HG02981 (cell line): ENCODE data around the gene OPN1LW.
"Not testable (repeated sequence)": the region's sequence is repeated elsewhere in the genome, so short reads cannot be mapped to it uniquely, and the experiment has no call there.

ENCODE experiments used
- ATAC-seq: cut with Tn5 transposase; IDR thresholded peaks from one replicate; pipeline ENCODE4 v1.9.1; 2021; ENCODE audit warnings: mild to moderate bottlenecking, moderate library complexity; ENCODE audit not compliant: unreplicated experiment

OPN1LW gene

DNA sequence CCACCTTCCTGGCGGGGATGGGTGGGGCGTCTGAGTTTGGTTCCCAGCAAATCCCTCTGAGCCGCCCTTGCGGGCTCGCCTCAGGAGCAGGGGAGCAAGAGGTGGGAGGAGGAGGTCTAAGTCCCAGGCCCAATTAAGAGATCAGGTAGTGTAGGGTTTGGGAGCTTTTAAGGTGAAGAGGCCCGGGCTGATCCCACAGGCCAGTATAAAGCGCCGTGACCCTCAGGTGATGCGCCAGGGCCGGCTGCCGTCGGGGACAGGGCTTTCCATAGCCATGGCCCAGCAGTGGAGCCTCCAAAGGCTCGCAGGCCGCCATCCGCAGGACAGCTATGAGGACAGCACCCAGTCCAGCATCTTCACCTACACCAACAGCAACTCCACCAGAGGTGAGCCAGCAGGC lies at the start of gene OPN1LW:
OPN1LW (plus strand) TSS at position 234 of the 400 bp plus-strand sequence; CDS start at position 275, 41 bp downstream.
- ATAC-seq = not testable (repeated sequence)

DNA sequence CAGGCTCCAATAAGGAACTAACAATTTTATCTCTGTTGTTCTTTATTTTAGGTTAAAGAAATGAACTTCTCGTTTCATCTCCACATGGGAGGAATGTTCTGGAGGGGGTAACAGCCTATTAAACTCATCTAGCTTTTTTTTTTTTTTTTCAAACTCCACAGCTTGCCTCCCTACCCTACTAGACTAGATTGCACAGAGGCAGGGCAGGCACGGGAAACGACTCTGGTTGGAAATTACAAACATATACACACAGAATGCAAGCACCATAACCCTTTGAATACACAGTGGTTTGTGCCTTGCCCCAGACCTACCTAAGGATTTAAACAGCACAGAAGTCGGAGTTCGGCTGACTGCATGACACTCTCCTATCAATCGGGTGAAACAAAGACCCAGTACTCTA lies 49.2 kb upstream of the OPN1LW start:
- ATAC-seq = no peak

DNA sequence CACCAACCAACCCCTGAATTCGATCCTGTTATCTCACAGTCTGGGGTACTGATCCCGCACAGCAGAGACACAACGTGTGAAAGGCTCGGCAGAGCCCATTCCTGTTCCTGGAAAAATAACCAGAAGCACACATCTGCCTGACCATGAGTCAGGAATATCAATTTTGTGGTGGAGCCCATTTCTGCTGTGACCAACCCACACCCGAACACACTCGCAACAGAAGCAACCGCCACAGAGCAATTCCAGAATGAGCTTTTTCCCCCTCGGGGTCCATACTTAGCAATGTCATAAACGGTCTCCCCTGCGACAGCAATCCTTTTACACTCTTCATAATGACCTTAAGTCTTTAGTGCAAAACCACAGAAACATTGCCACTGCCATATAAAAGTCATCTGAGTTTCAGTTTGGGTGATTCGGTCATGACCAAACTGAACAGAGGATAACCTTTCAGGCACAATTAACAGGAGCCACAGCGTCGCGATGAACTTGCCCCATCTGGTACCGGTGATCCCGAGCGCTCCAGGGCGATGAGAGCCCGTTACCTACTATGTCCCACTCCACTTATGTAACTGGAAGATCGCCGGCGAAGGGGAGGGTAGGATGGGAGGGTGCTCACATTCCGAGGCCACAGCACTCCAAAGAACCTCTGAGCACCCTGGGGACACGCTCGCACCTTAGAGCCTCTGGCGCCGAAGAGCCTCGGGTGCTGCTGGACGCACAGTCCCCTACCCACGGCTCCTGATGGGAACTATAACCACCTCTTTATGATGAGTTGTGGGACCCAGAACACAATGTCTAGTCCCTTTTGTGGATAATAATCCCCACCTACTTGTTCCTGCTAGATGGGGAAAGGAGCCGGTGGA lies 47.7 kb upstream of the OPN1LW start:
- ATAC-seq = no peak

DNA sequence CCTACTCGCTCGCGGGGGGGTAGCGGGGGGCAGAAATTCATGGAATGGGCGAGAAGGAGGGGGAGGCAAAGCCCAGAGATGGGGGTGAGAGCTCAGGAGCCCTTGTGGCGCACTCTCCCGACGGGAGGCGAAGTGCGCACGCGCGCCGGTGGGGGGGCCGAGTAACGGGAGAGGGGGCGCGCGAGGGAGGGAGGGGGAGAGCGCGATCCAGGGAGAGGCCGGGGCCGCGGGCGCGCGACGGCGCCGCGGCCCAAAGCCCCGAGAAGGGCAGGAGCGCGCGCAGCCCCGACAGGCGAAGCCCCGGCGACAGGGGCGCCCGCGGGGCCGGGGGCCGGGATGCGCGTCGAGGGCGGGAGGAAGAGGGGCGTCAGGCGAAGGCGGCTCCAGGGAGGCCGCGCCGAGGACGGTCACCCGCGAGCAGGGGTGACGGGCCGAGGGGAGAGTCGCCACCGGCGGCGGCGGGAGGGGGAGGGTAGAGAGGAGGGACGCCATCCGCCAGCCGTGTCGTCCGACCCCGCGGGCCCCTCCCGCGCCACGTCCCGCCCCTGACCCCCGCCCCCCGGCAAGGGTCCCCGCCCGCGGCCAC lies 46.9 kb upstream of the OPN1LW start:
- peak; percentile 31 for ATAC-seq

DNA sequence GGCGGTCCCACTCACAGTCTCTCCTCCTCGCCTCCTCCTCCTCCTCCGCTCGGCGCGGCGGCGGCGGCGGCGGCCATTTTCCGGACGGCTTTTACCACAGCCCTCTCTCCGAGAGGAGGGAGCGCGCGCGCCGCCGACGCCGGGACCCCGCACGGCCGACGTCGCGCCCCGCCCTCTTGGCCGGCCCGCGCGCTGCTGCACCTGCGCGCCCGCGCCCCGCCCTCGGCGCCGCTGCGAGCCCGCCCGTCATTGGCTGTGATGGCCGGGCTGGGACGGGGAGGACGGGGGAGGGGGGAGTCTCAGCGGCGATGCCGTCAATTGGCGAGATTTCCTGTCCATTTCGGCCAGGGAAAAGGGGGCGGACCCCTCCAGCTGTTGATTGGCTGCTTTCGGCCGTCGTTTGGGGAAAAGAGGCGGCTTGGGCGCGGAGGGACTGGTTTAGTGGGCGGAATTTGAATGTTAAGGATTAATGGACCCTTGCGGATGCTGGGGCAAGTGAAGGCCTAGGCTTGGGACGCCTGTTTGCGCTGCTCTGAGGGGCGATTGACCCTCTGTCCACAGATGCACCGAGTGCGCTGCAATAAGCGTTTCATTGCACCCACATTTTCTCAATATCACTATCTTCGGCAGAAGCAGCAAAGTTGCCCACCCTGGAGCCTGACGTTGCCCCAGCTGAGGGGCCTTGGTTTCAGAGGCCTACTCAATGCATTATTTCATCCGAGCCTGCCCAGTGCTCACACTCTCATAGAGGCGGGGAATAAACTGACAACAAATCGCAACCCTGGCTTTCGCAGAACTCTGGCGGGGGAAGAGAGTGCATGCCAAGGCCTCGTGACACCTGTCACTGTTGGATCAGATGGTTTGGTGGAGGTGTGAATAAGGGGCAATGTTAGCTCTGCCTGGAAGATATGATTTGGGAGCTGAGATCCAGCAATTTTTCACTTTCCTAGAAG lies 46.2 kb upstream of the OPN1LW start, which contains the start of gene MECP2:
MECP2 (minus strand) TSS at position 129 of the 953 bp plus-strand sequence.
- ATAC-seq = peak; percentile 89

DNA sequence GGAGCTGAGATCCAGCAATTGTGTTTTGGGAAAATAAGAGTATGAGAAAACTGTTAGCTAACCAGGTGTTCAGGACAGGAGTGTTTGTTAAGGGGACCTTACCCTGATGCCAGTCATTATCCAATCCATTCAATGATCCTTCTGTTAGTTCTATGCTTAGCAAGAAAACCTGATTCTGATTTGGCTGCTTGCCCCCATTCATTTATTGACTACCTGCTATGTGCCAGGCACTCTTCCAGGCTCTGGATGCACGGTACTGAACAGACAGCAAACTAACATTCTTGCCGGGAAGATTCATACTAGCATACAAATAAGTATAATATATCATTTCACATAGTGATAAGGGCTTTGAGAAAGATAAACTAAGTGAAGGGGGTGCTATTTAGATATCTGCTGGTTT lies 45.5 kb upstream of the OPN1LW start:
- no peak for ATAC-seq

DNA sequence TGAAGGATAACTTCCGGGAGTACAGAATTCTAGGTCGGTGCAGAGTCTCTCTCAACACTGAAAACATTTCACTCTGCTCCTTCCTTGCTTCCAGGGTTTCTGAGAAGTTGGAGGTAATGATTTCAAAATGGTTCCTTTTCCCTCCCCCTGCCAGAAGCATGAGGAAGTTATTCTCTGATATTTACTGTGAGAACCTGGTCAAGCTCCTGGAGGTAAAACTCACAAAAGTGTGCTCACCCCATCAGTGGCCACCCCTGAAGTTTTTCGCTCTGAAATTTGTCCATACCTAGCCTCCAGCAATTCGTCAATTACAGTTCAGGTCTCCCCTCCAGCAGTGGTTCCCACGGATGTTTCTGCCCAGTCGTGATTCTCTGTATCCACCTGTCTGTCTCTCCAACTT lies 30.3 kb upstream of the OPN1LW start:
- ATAC-seq = no peak

DNA sequence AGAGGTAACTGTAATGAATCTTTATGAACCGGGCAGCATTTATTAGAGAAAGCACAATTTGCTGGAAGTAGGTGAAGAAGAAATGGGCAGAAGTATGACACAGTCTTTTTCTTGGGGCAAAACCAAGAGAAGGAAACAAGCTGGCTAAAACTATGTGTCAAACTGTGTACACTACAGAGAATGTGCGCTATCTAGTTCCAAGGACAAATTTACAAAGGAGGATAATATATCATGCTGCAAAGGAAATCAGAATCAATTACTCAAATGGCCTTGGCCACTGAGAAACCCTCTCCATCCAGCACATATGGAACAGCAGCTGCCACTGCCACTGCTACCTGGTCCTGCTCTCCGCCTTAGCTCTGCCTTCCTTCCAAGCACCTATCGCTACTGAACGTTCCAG lies 29.4 kb upstream of the OPN1LW start:
- ATAC-seq = no peak

DNA sequence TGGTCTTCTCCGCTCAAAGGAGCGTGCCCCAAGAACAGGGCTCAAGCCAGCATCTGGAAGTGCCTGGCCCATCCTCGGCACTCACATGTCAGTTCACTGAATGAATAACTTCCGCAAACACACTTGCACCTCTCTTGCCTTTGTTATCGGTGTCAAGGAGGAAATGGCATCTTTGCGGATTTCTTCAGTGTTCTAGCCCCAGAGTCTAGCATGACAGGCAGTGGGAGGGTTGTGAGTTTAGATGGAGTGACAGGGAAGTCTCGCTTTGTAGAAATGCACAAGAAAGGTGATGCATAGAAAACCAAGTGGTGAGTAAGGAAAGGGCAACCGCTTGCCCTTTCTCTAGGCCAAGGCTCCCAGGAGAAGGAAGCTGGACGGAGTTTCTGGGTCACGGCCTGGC lies 29.0 kb upstream of the OPN1LW start:
- ATAC-seq = no peak

DNA sequence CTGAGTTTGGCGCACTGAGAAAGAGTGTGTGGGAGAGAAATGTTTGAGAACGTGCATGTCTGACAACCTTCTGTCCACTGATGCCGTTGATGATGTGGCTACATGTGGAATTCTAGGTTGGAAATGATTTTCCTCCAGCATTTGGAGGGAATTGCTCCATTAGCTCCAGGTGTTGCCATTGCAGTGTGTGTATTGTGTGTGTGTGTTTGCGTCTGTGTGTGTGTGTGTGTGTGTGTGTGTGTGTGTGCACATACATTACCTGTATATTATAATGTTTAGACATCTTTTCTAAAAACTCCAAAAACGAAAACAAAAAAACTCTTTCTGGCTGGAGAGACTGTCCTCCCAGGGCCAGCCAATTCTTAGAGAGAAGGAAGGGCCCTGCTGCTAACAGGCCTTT lies 28.3 kb upstream of the OPN1LW start:
- ATAC-seq = no peak

DNA sequence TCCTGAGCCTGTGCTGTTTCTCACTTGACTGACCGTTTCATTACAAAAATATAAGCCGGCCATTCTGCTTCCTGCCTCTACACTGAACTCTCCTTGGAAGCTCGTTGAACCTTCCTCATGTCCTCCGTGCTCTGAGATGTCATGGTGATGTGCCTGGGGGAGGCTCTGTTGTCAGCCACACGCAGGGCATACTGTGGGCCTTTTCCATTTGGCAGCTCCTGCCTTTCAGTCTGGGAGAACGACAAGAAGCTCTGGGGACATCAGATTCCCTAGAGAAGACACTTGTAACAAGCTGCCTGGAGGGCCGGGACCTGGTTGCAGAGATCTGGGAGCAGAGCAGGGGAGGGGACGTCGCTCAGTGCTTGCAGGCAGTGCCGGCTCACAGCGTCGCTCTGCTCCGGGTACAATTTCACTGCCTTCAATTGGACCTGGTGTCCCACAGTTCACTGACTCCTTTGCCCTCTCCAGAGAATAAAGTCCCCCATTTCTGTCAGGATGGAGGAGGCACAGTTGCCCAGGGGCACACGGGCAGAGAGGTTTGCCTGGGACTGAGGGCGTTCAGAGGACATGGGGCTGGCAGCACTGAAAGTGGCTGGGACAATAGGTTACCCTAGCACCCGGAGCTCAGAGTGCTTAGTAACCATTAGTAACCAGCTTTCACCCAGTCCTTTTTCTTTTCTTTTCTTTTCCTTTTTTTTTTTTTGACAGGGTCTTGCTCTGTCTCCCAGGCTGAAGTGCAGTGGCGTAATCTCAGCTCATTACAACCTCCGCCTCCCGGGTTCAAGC lies 27.4 kb upstream of the OPN1LW start:
- ATAC-seq = no peak

DNA sequence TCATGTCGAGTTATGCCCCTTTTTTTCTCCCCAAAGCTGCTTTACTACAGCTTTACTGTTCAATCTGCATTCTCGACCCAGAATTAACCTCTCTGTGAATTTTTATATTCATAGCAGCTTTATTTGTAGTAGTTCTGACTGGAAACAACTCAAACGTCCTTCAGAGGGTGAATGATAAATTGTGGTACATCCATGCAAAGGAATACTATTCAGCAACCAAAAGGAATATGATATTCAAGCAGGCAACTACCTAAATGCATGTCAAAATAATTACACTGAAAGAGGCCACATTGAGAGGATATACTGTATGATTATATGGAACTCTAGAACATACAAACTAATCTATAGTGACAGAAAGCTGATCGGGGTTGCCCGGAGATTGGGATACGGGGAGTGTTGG lies 26.5 kb upstream of the OPN1LW start:
- no peak for ATAC-seq

DNA sequence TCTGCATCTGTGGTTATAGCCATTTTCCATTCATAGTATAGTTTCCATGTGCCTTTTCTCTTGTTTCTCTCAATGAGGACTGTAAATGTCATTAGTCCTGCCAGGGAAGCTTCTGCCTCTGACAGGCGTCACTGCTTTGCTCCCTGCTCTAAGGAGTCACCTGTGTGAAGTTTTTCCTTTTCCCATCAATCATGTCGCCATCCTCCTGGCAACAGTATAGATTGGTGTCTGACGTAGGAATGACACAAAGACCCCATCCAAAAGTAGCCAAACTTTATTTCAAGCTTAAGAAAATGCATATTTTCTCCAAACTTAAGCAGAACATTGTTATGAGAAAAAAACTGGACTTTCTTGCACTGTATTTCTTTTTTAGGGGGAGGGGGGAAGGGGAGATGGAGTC lies 23.5 kb upstream of the OPN1LW start:
- no peak for ATAC-seq

DNA sequence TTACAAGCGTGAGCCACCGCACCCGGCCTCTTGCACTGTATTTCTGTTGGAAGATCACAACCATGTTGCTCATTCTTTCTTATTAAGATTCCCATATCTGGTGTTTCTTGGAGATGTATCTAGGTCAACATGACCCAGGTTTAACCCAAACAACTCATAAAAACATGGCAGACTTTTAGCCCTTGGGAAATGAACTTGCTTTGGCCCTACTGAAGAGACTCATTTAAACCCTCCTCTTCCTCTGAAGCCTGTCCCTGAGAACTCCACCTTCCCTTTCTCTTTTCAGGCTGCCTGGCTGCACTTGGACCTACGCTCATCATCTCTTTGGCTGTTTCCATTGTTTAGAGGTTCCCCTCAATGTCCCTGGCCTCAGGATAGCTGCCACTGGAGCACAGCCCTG lies 22.8 kb upstream of the OPN1LW start:
- no peak for ATAC-seq

DNA sequence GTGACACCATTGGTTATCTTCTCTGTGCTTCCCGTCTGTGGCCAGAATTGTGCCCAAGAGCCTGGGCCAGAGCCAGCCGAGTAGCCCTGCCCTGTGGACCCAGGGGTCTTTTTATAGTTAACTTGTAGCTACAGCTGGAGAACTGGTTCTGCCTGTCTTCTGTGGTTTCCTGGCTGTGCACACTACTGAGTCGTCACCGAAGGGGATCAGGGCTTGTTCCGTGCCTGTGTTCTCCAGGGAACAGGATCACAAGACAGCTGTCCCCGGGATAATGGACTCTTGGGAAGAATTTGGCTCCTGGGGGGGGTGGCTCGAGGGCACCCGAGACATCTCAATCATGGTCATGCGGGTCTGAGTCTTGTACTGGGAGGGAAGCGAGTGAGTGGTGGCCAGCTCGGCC lies 22.1 kb upstream of the OPN1LW start:
- ATAC-seq = no peak

DNA sequence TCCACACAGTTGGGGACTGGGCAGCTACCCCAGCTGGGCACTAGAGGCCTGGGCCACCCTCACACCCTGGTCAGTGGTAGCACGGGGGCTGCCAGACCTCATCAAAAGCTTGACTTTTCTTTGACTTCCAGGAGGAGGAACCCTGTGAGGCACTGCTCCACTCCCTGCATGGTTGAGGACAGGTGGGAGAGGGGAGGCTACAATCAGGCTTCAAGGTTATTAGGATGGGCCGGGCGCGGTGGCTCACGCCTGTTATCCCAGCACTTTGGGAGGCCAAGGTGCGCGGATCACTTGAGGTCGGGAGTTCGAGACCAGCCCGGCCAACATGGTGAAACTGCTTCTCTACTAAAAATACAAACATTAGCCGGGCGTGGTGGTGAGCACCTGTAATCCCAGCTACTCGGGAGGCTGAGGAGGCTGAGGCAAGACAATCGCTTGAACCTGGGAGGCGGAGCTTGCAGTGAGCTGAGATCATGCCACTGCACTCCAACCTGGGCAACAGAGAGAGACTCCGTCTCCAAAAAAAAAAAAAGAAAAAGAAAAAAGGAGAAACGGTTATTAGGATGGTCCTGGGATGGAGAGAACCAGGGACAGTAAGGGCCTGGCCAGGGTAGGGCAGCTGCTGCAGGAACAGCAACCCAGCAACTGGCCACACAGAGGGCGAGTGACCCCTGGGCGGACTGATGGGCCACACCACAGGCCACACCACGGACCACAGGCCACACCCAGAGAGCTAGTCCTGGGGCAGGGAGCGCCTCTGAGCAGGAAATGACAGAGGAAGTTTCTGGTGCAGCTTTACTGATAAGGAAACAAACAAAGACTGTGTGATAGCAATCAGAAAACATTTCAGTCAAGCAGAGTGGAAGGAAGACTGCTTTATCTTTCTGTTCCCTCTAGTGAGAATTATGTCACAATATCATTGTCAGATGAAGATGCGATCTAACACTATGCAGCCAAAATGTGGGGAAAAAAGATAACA lies 20.5 kb upstream of the OPN1LW start:
- ATAC-seq = no peak

DNA sequence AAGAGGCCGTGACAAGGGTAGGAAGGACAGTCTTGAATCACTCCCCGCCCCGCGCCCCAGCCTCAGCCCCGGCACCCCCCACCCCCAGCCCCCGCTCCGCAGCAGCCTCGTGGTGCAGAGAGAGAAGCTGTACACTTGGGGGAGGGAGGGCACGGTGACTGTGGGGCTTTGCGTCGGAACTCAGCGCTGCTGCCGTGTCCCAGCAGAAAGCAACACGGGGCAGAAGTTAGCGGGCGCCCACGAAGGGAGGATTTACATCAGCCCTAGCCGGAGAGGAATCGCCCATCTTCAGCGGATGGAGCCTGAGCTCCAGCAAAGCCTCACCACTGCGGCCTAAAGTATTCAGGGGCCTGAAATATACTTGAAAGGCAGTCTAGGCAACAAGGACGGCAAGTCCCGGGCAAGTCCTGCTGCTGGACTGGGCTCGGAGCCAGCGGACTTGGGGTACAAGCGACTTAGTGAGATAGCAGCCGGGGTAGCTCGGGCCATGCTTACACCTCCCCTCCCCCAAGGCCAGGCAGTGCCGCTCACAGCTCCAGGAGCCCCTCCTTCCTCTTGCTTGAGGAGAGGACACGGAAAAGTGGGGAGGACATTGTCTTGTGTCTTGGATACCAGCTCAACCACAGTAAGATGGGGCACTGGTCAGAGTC lies 18.5 kb upstream of the OPN1LW start:
- ATAC-seq = no peak

DNA sequence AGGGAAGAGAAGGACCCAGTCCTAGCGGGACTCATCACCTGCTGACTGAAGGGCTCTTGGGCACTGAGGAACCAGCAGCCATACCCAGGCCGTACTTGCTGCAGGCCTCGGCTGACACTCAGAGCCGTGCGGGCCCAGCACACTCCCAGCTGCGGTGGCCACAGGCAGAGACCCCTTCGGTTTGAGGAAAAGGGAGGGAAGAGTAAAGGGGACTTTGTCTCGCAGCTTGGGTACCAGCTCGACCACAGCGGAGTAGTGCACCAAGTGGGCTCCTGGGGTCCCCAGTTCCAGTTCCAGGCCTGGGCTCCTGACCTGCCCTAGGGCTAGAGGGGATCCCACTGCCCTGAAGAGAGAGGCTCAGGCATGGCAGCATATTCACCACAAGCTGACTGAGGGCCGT lies 17.9 kb upstream of the OPN1LW start:
- no peak for ATAC-seq

DNA sequence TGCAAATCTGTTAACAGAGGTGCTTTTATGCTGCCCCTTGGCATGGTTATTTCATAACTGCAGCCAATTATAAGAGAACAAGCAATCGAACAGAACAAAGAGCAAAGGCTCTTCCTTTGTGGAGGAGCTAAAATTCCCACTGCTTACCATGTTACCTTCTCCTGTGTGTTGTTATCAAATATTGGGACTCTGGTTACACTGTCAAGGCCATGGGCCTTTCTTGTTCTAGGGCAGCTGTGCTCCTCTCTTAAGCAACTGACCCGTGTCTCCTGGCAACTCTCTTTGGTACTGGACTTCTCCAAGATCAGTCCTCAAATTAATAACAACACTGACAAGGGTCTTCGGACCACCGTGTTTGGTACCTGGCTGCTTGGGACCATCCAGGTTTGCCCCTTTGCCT lies 12.1 kb upstream of the OPN1LW start:
- no peak for ATAC-seq
